Islet precursor cell (in vitro differentiated cells): ENCODE data around the gene GRIP2.

ENCODE experiments used
- DNase-seq: peaks from one replicate; pipeline ENCODE4 v3.0.0-alpha.2; 2018

The GRIP2 gene

DNA sequence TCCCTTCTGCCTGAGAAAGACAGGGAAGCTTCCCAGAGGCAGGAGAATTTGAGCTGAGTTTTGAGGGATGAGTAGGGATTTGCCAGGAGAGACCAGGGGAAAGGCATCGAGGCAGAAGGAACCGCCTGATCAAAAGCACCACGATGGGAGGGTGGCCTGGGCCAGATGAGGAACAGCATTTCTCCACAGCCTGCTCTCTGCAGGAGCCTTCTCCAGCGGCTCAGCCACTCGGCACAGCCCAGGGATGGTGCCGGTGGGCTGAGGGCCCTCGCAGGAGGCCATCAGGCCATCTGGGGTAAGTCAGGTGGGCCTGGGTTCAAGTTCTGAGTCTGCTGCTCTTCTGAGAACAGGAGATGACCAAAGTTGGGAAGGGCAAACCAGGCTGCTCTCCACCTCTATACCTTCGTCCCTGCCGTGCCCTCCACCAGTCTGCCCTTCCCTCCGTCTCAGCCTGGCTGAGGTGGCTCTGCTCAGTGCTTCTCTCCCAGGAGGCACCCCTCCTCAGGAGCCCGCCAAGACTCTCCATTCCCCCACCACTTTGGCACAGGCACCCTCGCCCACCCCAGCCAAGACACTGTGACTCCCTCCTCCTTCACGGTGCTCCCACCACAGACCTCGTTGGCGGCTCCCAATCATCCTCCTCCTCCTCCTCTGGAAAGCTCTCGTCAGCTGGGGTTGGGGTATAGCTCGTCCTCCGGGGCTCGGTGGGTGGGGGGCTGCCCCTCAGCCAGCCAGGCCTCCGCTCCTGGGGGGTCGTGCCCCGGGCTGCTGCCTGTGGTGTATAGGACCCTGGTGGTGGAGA, 34.9 kb downstream of the GRIP2 start:
- DNase-seq, result peak; percentile 50

DNA sequence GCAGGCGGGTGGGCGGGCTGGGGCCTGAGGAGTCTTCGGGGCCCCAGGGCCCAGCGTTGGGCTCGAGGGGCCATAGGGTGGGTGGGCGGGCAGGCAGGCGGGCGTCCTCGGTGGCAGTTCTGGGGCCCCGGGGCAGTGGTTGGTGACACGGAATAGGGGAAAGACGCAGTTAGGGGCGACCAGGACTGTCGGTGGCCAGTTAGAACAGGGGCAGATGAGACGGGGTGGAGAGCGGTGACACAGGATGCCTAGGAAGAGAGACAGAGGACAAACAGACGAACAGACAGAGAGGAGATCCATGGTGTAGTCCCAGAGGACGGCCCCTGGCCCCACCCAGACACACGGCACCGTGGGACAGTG, 36.5 kb downstream of the GRIP2 start:
- DNase-seq, result no peak

DNA sequence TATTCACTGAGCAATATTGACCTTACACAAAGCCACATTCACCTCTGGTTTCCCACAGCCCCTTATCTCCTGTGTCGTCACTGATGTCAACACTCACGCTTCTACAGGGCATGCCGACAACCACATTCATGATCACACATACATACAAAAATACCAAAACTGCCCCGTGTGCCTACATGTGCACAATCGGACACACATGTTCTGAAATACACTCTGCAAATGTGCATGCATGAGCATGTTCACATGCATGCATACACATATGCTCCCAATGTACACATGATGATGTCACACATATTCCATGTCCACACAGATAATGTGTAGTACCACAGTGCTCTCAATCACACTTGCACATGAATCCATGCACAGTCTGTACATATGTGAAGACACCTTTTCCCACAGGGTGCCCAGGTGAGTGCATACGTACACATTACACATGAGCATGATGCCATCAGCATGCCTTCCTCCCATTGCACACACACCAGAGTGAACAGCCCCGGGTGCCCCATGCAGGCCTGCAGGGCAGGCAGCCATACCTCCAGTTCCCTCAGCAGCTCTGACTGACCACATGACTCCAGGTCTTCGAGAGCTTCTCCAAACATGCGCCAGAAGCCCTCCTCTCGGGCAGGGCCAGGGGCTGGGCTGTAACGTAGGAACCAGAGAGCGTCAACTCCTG, 37.0 kb downstream of the GRIP2 start:
- DNase-seq, result no peak

DNA sequence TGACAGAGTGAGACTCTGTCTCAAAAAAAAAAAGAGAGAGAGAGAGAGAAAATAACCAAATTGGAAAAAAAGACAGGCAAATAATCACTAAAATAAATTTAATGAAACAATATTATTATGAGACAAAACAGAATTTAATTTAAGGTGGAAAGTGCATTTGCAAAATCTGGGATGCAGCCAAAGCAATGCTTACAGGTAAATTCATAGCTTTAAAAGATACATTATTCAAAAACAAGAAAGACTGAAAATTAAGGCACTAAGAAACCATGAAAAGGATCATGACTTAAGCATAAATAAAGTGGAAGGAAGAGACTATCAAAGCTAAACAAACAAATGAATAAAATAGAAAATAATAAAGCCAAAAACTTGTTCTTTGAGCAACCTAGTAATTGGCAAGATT, 37.7 kb downstream of the GRIP2 start:
- no peak for DNase-seq

DNA sequence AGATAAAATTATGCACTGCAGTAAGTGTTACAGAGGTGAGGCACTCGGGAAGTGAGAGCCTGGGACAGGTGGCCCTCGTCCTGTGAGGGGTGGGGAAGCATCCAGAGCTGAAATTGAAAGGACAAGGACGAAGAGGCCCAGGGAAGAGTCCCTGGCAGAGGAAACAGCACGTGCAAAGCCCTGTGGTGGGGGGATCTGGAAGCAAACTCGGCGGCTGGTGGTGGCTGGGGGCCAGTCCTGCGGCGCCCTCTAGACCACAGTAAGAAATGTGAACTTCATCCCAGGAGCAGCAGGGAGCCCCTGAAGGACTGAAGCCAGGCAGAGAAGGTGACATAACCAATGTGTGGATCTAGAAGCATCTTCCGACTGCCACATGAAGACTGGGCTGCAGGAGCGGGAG, 42.8 kb downstream of the GRIP2 start:
- DNase-seq, result no peak

DNA sequence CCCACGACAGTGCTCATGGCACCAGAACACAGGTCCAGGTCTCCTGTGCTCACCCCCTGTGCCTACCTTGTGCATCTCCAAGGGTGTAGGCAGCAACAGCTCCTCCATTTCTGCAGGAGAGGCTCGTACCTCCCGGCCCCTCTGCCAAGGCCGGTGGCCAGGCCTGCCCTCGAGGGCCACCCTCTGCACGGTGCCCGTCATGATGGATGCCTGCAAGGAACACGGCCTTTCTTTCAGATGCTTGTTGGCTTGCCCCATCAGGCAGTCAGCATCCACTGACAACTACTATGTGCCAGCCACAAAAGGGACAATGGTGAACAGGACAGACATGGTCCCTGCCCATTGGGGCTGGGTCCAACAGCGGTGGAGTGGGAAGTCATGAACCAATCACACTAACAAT, 43.8 kb downstream of the GRIP2 start:
- DNase-seq, result no peak

DNA sequence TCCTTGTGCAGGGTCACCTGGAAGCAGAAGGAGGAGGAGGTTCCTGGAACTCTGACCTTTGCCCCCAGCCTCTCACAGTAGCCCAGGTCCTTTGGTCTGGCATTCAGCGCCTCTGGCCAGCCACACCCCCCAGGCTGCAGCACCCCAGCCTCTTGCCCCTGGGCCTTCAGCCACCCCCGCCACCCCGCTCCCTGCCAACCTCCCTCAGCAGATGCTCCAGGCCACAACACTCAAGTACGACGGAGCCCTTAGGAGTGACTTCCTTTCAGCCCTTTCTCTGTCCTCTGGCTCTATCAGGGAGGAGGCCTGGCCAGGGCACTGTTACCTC, 45.2 kb downstream of the GRIP2 start:
- no peak for DNase-seq

DNA sequence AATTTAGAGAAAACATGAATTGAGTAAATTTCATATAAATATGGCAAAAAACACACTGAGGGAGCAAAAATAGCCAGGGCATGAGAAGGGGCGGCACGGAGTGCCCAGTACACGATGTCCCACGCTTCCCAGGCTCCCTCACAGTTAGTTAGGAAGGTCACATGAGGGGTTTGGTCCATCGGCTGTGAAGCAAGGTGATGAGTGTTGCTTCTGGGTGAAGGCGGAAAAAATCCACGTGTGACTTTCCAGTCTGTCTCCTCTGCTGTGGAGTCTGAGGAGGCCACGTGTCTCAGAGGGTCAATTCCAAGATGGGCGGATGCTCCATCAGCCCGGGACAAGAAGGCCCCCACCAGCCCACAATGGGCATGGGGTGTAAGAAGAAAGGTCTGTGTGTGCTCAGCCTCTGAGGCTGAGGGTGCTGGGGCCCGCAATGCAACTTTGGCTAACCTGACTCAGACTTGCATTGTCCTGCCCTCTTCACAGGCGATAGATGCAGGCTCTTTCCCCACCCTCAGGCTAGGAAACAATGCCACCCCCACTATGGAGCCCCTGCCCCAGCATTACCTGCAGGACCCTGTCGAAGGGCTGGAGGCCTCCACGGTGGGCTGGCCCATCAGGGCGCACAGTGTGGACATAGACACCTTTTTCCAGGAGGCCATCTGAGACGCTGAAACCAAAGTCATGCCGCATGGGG, 45.7 kb downstream of the GRIP2 start:
- DNase-seq, result no peak

DNA sequence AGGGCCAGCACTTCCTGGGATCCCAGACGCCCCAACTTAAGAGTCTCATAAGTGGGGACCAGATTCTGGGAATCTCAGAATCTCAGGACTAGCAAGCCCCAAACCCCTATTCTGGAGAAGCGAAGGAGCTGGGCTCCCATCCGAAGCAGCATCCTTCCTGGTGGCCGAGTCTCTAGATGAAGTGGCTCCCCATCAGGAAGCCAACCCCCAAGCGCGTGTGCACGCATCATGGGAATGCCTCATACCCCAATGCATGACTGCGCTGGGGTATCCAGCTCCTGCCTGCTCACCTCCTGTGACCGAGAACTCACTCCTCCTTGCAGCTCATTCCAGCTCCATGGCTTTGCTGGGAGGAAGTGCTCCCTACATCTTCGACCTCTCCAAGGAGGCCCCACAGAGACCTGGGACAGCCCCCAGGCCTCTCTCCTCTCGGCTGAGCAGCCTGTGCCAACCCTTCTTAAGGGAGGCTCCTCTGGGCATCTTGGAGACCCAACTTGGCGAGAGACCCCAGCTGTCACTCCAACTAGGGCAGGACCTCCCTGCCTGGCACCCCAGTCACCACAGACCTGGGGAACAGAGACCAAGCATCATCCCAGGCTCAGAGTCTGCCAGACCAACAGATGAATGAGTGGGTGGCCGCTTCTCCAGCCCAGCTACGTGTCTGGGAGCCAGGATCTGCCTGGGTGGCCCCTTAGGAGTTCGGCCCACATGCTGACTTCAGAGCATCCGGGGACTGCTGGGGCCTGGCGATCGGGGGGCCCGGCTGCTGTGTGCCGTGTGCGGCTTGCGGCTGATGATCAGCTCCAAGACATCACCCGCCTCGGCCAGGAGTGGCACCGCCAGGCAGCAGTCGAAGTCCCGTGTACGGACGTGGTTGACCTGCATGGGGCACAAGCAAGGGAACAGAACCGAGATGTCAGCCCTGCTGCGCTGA, 46.9 kb downstream of the GRIP2 start:
- no peak for DNase-seq

DNA sequence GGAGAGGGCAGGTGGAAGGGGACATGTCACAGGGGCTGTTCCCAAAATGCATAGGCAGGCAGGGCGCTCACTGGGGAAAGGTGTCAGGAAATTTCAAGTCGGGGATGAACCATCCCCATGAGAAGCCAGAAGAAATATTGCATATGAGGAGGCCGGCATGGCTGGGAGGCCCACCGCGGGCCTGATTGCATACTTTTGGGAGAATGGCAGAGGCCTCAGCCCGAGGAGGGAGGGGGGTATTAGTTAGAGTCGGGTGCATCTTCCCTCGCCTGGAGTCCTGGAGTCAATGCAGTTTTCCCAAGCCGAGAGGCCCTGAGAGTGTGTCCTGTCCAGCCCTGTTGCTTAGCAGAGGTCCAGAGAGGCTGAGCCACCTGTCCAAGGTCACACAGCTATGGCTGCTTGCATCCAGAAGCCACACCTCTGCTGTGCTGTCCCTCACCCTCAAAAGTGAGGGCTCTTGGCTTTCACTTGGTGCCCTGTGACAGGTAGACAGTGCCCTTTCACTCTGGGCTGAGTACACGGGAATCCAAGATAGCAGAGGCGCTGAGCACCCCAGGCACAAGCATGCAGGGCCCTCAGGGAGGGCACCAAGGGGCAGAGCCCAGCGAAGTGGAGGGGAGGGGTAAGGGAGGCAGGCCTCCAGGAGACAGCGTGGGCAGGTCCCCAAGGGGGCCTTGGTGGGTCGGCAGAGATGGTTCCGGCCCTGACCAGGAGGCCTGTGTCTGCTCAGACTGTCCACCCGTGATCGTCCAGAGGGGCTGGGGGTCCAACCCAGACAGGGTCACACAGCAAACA, 48.5 kb downstream of the GRIP2 start:
- no peak for DNase-seq

DNA sequence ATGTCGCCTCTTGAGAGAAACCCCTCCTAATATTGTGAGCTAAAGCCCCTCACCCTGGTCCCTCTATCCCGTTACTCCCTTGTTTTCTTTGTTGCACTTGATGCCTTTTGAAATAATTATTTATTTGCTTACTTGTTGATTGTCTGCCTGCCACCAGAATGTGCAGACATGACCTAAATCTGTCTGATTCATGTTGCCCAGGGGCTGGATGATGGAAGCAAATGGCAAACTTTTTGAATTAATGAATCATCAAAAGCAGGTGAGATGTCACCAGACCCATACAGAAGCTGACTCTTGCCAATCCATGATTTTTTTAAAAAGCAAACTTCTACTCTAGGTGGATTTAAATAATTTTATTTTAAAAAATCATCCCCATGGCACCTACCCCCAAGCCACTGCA, 49.3 kb downstream of the GRIP2 start:
- DNase-seq, result no peak

DNA sequence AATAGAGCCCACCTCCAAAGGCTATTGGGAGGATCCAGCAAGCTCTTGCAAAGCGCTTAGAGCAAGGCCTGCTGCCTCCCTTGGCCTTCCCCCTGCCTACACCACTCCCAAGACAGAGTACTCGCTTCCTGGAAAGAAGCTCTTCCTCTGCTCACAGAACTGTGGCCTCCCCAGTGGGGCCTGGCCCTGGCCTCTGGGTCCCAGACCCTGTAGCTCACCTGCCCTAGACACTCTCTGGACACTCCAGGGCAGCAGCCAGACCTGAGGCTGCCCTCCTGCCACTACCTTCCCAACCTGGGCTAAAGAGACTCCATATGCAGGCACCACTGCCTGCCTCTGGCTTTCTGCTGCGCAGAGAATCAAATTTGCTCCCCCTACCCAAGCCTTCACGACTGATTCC, 49.9 kb downstream of the GRIP2 start:
- DNase-seq, result no peak

DNA sequence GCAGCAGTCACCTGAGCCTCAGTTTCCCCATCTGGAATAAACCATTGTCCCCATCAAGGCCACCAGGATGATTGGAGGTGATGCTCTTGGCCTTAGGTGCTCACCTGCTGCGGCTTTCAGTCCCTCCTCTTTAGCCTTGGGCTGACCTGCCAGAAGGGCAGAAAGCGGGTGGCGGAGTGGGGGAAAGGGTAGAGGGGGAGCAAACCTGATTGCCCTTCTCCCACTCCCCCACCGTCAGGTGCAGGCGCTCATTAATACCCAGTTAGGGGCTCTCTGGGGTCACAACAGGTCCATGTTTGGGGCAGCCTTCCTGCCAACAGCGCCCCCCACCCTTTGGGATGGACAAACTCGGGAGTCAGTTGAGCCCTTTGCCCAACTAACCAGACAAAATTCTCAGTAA, 50.5 kb downstream of the GRIP2 start:
- DNase-seq, result no peak

DNA sequence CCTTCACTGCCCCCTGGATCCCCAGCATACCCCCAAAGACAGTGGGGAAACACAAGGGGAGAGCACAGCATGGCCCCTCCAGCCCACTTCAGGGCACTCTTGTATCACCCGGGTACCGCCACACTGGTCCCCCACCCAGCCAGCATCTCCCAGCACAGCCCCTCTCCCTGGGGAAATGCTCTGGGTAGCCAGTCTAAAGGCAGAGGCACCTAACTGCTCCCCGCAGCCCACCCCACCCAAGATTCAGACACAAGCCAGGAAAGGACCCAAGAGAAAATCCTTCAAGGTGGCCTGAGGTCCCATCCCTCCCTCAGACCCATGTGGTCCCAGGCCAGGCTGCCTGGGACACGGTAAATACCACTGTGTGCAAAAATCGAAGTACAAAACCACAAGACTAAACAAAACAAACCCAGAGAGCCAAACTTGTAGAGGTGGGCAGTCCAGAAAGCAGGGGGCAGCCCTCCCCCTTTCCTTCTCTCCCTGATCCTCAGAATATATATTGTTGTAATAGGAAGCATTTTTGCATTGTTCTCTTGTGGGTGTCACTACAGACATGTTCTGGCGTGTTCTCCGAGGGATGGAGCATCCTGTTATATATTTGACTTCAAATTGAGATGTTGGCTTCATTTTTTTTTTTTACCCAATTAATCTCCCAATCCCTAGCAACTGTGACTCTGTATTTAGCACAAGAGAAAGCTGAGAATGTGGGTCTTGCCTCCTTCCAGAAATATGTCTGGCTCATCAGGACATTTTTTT, 51.7 kb downstream of the GRIP2 start:
- no peak for DNase-seq

DNA sequence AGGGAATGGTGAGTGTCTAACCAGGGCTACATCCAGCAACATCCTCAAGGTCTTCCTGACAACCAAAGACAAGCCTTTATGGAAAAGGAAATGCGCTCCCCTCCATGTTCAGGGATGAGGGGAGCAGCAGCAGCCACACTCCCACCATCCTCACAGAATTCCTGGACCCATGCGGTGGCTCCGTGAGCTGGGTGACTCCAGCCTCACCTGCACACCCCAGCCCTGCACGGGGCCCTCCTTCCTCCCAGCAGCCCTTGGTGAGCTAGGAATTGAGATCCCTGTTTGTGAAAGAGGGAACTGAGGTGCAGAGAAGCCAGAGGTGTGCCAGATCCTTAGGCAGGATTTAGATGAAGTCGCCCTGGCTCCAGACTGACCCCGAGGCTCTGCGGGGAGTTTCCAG, 52.3 kb downstream of the GRIP2 start:
- no peak for DNase-seq

DNA sequence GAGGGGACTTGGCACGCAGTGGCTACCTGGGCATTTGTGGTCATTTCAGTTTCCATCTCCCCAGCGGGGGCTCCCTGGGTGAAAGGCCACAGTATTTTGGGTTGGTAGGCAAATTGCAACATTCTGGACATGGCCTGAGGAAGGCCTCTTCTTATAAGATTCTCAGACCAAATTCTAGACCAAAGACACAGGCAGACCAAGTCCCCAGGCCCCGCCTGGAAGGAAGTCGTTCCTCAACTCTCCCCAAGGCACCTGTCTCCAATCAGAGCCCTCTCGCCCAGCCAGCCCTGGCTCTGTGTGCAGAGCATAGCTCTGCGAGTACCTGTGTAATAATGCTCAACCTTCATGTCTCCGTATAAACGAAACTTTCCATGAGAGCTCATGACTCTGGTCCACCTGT, 53.1 kb downstream of the GRIP2 start:
- no peak for DNase-seq

DNA sequence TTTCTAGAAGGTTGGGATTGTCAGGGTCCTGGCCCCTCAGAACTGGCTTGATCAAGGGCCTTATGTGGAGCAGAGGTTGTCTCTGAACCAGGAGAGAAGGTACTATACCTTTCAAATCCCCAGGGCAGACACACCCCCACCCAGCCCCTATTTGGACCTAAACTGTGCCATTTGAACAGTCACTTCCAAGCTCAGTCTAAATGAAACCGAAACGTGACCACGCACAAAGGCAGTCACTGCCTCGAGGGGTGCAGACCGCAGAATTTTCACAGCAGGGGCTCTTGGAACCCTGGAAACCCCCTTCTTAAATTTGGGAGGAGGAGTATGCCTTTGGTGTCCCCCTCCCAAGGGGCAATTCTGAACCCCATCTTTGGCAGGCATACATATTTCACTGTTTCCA, 53.7 kb downstream of the GRIP2 start:
- DNase-seq, result no peak

DNA sequence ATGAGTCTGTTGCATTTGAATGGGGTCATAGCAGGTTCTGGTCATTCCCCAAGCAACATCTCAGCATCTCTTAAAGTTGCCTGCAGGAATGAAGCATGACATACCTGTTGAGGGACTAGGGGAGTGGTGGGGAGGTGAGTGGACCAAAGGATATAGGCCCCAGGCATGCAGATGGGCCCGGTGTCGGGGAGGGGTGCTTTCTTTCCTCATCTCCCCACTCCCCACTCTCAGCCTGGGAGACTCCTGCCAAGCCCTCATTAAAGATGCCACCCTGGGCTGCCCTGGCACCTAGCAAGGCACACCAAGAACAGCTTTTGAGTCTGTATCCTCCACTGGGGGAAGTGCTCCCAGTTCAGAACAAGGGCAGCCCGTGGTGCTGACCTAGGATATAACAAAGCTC, 54.2 kb downstream of the GRIP2 start:
- DNase-seq, result no peak

DNA sequence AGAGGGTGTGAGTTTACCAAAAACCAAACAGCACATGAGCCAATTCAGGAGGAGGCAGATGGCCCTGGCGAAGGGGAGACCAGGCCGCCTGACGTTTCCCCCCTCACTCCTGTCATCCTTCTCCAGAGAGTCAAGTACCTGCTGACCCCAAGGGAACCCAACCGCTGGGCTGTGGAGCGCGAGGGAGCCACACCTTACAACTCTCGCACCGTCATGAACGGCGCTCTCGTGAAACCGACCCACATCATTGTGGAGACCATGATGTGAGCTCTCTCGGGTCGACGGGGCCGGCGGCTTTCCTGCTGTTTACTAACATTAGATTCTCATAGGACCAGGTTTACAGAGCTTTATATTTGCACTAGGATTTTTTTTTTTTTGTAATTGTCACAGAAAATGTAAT, 55.4 kb downstream of the GRIP2 start:
- no peak for DNase-seq

DNA sequence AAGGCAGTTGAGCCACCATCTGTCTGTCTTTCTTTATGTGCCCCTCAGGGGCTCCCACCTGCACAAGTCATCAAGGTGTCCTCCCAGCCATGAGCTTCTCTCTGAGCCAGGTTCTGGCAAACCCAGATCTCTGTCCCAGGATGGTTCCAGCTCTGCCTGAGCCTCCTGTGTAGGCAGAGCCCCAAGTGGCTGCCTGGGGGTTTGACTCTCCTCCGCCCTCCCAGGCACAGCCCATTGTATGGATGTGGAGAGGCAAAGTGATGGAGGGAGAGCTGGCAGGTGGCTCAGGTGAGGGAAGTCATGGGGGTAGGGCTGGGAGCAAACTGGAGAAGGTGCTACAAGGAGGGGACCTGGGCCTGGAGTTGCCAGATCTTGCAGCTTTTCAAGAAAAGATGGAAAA, 56.9 kb downstream of the GRIP2 start:
- DNase-seq, result no peak

DNA sequence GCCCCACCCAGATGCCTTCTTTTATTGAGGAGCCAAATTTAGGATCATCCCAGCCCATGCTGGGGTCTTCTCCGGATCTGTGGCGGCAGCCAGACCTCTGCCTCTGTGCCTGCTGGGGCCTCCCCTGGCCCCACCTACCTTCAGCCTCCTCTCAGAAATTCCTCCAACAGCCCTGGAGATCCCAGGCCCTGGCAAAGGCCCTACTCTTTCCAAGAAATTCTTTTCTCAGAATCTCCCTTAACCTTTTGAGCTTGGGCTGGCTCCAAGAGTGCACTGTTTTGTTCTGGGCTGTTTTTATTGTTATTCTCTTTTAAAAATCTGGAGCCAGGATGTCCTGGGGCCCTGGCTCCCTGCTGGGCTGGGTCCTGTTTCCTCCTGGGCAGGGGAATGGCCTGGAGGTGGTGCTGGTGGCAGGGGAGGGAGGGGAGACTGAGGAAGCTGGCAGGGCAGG, 57.8 kb downstream of the GRIP2 start:
- DNase-seq, result no peak

DNA sequence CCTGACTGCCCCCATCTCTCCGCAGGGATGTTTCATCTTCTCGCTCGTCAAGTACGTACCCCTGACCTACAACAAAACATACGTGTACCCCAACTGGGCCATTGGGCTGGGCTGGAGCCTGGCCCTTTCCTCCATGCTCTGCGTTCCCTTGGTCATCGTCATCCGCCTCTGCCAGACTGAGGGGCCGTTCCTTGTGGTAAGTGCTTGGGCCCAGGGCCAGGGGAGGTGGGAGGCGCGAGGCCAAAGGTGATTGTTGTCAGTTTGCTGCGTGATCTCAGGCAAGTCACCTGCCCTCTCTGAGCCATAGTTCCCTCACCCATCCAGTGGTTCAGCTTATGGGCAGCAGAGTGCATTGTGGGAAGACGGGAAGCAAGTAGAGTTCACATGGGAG, 58.5 kb downstream of the GRIP2 start:
- no peak for DNase-seq
